MM.1S (cell line): Measurements from ENCODE around the gene DOK6.

Experiments
- CTCF ChIP-seq: fragments of 300-600 bp; sonication (generic); IDR thresholded peaks from 2 replicates; pipeline ENCODE4 v1.5.1; 2016; ENCODE audit warnings: antibody characterized with exemption, low read length, mixed read lengths
- EZH2phosphoT487 ChIP-seq: fragments of 300-600 bp; sonication (generic); IDR thresholded peaks from 2 replicates; pipeline ENCODE4 v1.6.1; 2018; ENCODE audit warnings: antibody characterized with exemption, low read length

DNA sequence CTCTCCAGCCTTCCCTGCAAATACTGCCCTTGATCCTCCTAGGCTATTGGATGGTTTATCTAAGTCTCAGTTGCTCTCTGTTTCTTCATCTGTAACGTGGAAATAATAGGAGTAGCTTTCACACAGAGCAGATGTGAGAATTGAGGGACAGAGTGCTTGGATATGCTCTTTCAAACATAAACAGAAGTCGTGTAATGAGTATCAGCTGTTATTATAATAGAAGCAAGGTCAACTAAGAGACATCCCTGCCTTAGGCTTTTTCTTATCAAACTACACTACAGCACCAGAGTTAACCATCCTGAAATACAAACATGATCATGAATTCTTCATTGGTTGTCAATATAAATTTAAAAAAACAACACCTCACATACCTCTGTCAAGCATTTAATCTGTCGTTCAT is 138.2 kb downstream of the DOK6 start:
- TF ChIP-seq CTCF = no peak
- TF ChIP-seq EZH2phosphoT487 = no peak
